Measurements from ENCODE around the gene PPP1R12C.
A peak's percentile ranks its signal among the peaks of the same experiment; 100 is the strongest.

PPP1R12C gene

GRCh38 chr19:55146705-55147273 lies 29.4 kb upstream of the PPP1R12C start:
- no peak for DNase-seq

GRCh38 chr19:55146078-55146704 lies 28.8 kb upstream of the PPP1R12C start:
- peak in 1 of 5 experiments; percentile 34 for DNase-seq

- no peak for DNase-seq
These were observed 27.8 kb upstream of the PPP1R12C start for GRCh38 chr19:55145232-55145631.

- no peak for DNase-seq
These were observed 24.3 kb upstream of the PPP1R12C start for GRCh38 chr19:55141696-55142095.

GRCh38 chr19:55137915-55138314 lies 20.5 kb upstream of the PPP1R12C start:
- no peak for DNase-seq

- peak in 1 of 5 experiments; percentile 25 for DNase-seq
These were observed 19.1 kb upstream of the PPP1R12C start for GRCh38 chr19:55136399-55137102.

GRCh38 chr19:55134736-55135135 lies 17.3 kb upstream of the PPP1R12C start:
- DNase-seq: no peak

- DNase-seq: no peak
These were observed 16.4 kb upstream of the PPP1R12C start for GRCh38 chr19:55133639-55134444.

GRCh38 chr19:55132453-55133129 lies 15.2 kb upstream of the PPP1R12C start:
- DNase-seq: no peak

- no peak for DNase-seq
These were observed 14.0 kb upstream of the PPP1R12C start for GRCh38 chr19:55131421-55131820.

- DNase-seq: peak in 1 of 5 experiments; percentile 58
These were observed 1.6 kb upstream of the PPP1R12C start for GRCh38 chr19:55119053-55119452.

- peak in 1 of 5 experiments; percentile 45 for DNase-seq
These were observed 1.1 kb upstream of the PPP1R12C start for GRCh38 chr19:55118401-55118991.

GRCh38 chr19:55117663-55118391 lies 390 bp upstream of the PPP1R12C start:
- peak; percentile 90 to 99 (median 96) for DNase-seq

- DNase-seq: peak; percentile 29 to 76 (median 38)
These were observed 1.1 kb downstream of the PPP1R12C start for GRCh38 chr19:55116232-55116858.

- peak in 1 of 5 experiments; percentile 9 for DNase-seq
These were observed 1.9 kb downstream of the PPP1R12C start for GRCh38 chr19:55115446-55116065.

GRCh38 chr19:55114566-55115145 lies 2.8 kb downstream of the PPP1R12C start:
- no peak for DNase-seq

GRCh38 chr19:55113570-55114039 lies 3.8 kb downstream of the PPP1R12C start:
- DNase-seq: no peak

GRCh38 chr19:55112777-55113569 lies 4.5 kb downstream of the PPP1R12C start:
- DNase-seq: no peak

GRCh38 chr19:55112246-55112776 lies 5.1 kb downstream of the PPP1R12C start:
- no peak for DNase-seq

Data from T-helper 2 cell (primary cell).